NCI-H2227 (cell line): ENCODE measurements around the gene SERPINA1.
"Not testable (repeated sequence)": the region's sequence is repeated elsewhere in the genome, so short reads cannot be mapped to it uniquely, and the experiment has no call there.

Source experiments
- DNase-seq: peaks from one replicate; lab custom pipeline; 2025; ENCODE audit not compliant: unreplicated experiment; lab: John Stamatoyannopoulos, UW

SERPINA1 gene

DNA sequence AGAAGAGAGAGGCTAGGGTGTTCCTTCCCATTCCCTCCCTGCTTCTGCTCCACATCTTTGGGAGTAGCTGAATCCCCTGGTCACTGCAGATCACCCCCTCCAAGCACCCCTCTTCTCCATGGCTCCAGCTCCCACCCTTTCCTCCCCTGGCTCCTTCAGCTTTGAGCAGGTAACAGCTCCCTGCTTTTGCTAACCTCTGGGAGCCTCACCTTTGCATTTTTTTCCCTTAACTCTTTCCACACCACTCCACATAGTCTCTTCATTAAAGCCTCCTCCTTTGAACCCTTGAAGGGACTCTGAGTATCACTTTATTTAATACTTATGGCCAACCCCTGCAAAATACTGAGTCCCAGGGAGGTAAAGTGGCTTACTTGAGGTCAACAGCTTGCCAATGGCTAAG lies 39.6 kb downstream of the SERPINA1 start:
- DNase-seq = no peak

DNA sequence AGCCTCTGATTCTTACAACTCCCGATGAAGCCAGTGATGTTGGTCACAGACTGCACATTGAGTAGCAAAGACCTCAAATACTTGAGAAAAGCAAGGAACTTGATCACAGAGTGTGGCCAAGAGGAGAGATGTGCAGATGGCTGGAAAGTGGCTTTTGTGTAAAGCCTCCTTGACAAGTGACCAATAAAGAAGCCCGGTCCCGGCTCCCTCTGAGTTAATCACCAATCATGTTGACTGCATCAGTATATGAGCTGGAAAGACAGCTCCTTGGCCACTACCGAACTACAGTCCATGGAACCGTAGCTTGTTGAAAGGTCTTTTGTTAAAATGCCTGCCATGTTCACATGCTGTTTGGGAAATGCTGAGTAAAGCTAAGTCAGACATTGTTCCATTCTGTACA lies 41.6 kb downstream of the SERPINA1 start:
- DNase-seq = no peak

DNA sequence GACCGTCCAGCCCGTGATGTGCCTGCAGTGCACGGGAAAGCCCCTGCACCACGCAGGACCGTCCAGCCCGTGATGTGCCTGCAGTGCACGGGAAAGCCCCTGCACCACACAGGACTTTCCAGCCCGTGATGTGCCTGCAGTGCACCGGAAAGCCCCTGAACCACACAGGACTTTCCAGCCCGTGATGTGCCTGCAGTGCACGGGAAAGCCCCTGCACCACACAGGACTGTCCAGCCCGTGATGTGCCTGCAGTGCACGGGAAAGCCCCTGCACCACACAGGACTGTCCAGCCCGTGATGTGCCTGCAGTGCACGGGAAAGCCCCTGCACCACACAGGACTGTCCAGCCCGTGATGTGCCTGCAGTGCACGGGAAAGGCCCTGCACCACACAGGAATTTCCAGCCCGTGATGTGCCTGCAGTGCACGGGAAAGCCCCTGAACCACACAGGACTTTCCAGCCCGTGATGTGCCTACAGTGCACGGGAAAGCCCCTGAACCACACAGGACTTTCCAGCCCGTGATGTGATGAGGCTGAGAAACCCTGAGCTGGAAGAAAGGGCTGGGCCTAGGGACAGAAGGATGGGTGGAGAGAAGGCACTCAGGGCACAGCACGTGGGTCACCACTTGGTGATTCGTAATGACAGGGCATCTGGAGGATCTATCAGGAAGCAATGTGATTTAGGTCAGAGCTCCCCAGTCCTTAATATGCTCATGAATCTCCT lies 42.2 kb downstream of the SERPINA1 start:
- not testable (repeated sequence) for DNase-seq

DNA sequence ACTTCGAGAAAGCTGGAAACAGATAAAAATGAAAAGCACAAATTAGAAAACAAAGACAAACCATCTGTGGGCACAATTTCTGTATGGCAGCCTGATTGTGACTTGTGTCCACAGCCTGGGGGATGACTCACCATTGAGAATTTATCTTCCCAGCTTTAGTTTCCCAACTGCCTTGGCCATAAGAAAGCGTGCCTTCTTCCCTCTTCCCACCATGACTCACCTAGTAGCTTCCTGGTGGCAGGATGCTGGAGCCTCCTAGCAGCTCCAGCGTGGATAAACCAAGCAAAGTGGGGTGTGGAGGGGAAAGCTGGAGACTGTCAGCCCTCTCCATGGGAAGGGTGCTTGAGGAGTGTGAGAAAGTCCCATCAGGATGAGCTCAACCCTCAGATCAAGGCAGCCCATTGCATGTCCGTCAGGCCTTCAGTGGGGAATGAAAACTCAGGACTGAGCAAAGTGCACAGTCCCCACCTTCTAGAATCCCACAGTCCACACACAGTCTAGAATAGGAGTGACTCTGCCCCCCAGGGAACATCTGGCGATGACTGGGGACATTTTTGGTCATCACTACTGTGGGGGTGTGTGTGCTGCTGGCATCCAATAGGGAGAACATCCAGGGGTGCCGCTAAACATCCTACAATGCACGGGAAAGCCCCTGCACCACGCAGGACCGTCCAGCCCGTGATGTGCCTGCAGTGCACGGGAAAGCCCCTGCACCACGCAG lies 42.9 kb downstream of the SERPINA1 start:
- DNase-seq = no peak

DNA sequence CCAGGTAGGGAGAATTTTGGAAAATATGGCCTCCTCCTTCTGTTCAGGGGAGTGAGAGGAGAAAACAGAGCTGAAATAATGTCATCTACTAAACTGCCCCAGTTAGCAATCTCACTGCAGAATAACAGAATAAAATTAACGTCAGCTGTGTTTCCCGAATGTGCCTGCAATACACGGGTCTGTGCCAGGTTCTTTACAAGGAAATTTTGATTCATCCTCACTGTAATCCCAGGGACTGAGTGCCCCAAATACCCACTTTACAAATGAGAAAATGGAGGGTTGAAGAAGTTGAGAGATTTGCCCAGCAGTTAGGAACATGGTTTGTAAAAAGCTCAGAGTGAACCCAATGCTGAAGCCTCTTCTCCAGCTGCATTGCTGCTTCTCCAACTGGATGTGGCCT lies 44.0 kb downstream of the SERPINA1 start:
- DNase-seq = no peak

DNA sequence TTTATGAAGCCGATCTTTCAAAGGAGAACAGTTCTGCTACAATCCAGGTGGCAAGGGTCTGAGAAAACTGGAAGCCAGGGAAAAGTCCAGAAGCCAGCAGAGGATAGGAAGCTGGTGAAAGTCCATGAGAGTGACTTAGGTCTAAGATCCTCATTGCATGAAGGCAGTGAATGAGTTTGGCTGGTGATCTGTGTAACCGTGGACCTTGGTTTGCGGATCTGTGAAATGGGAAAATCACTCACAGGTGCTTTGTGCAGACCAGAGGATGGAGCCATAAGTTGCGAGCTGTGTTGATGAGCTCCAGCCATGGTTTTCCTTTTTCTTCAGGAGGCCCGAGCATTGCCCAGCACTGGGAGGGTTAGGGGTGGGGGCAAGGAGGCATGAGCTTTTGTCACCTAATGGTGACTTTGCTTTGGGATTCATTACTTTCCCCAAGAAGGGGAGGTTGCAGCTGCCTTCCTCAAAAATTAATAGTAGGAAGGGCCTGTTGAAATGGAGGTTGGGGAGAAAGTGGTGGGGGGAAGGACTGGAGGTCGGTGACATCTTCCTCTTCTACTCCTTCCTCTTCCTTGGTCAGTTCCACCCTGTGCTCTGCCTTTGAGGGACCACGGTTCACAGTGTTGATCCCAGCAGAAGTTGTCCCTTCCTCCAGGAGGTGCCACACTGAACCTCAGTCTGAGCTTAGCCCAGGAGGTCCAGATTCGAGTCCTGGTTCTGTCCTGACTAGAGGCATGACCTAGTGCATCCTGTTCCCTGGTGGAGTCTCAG lies 45.0 kb downstream of the SERPINA1 start:
- DNase-seq = no peak

DNA sequence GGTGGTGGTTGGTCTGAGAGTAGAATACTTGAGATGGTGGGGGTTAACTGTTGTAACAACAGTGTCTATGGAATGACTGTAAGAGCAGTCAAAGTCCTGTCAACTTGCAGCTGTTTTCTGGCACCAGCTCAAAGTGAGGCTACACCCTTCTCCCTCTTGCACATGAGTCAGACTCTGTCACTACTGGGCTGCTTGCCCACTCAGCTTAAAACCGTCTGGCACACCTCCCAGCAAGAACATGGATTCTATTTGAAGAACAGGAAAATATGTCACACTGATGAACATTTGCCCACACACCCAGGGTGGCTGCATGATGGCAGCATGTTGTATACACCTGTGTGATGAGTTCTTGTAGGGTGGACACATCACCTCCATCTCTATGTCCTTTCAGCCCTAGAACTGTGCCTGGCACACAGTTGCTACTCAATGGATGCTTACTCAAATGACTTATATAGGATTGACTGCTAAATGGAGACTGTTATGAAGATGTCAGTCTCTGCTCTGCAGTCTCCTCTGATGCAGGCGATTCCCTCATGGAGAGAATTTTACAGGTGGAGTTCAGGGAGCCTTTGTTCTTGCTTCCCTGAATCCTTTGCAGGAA lies 46.0 kb downstream of the SERPINA1 start:
- DNase-seq = no peak

DNA sequence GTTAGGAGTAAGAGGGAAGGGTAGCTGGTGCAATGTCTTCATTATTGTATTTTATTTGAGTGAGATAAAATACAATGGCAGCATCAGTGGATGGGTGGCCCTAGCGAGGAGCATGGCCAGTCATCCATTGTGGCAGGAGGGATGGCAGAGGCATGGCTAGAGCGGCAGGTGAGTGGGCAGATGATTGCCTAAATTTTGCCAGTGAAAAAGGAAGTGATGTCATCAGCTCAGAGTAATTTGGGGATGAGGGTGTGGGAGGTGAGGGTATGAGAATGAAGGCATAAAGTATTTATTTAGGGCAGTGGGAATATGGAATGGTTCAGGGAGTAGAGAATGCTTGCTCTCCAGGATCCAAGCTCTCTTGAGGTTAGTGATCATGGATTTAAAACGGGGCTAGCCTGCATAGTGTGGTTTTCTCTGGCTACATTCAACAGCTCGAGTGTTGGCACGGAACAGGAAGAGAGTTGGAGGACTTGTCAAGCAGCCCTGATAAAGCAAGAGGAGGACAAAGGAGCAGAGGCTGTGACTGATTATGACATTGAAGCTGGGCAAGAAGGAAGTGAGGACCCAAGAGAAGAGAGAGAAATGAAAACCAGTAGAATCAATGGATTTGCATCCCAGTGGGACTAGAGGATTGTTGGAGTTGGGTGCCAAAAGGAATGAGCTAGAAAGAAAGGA lies 46.6 kb downstream of the SERPINA1 start:
- DNase-seq = no peak

DNA sequence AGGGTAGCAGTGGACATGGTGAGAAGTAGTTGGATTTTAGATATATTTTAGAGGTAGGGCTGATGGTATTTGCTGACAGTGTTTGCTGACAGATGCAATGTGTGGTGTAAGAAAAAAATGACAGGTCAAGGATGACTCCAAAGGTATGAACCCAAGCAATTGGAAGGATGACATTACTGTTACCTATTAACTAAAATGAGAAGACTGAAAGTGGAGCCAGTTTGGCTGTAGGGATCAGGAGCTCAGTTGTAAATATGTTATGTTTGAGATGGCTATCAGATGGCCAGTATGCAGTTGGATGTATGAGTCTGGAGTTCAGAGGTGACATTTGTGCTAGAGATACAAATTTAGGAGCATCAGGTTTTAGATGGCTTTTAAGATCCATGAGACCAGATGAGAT lies 47.9 kb downstream of the SERPINA1 start:
- no peak for DNase-seq

DNA sequence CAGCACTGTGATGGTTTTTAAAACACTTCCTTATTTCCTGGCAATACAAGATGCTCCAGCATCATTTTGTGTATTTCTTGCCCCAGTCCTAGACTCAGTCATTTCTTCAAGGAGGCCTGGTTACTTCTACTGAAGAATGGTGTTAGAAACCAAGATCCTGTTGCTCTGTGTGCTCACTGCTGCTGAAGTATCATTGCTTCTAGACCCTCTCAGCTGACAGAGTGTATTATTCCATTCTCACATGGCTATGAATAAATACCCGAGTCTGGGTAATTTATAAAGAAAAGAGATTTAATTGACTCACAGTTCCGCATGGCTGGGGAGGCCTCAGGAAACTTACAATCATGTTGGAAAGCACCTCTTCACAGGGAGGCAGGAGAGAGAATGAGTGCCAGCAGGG lies 50.4 kb downstream of the SERPINA1 start:
- DNase-seq = no peak

DNA sequence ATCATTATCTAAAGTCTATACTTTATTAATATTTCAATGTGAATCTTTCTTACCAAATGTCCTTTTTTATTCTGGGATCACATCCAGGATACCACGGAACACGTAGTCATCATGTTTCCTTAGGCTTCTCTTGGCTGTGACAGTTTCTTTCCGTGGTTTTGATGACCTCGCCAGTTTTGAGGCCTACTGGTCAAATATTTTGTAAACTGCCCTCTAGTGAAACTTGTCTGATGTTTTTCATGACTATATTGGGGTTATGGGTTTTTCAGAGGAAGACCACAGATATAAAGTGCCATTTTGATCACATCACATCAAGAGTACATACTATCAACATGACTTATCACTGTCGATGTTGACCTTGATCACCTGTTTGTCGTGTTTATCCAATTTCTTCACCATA lies 51.1 kb downstream of the SERPINA1 start:
- no peak for DNase-seq

DNA sequence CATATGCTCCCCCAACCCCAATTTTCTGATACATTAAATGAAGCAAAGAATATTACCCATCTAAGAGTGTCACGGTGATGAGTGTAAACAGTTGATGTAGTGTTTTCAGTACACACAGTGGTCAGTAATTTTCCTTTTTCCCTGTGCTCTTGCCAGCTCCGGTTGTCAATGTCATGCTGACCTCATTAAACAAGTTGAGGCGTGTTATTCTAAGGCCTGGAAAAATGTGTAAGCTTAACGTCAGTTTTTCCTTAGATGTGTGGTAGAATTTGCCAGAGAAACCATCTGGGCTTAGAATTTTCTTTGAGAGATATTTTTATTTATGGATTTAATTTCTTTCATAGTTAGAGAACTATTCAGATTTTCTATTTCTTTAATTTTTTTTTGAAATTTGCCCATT lies 53.5 kb downstream of the SERPINA1 start:
- no peak for DNase-seq

DNA sequence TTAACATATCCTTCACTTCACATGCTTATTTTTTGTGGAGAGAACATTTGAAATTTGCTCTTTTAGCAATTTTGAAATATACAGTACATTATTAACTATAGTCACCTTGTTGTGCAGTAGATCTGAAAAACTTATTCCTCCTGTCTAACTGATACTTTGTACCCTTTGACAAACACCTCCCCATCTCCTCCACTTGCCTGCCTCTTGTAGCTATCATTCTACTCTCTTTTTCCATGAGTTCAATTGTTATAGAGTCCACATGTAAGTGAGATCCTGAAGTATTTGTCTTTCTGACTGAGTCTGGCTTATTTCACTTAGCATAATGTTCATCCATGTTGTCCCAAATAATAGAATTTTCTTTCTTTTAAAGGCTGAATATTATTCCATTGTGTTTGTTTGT lies 55.8 kb downstream of the SERPINA1 start:
- DNase-seq = no peak

DNA sequence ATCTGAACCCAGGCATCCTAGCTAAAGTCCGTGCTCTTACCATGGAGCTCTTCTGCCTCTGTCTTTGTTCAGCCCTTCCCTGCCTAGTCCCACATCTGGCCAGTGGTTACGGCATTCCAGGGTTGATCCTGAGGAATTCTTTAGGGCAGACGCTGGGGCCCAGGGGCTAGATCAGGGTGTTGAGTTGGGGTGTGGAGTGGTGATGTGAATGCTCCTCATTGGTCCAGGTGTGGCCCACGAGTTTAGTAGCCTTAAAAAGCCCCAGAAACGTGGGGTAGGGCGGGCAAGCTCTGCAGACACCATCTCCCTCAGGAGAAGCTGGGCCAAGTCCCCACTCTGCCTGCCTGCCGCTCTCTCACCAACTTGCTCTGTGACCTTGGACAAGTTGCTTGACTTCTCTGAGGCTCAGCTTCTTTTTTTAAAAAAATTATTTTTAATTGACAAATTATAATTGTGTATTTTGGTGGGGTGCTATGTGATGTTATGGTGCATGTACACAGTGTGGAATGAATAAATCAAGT lies 56.3 kb downstream of the SERPINA1 start:
- no peak for DNase-seq

DNA sequence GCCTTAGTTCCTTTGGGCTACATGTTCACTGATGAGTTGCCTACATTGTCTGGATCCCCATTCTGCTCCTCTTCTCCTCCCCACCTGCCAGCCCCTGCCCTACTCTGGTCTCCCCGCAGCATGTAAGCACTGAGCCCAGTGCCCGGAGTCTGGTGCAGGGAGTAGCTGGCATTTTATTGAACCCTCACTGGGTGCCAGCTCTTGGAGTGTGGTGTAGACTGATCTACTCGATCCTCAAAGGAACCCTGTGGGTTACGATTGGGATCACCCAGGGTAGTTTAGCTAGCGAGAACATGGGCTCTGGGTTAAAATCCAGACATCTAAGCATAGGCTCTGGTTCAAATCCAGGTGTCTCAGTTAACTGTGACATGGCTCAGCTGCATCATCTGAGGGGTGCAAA lies 56.9 kb downstream of the SERPINA1 start:
- DNase-seq = no peak

DNA sequence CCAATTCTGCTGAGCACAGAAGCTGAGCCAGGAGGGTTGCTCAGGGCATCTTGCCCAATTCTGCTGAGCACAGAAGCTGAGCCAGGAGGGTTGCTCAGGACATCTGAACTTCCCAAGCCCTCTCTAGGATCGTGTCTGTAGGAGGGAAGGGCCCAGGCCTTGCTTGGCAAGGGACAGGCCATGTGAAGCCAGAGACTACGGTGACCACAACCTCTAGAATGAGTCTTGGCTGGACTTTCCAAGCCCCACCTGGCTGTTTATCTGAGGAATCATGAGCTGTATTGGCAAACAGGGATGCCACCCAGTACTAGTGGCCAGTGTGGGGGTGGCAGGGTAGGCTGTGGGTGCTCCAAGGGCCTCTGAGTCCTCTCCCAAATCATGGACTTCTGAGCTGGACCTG lies 57.5 kb downstream of the SERPINA1 start:
- DNase-seq = no peak

DNA sequence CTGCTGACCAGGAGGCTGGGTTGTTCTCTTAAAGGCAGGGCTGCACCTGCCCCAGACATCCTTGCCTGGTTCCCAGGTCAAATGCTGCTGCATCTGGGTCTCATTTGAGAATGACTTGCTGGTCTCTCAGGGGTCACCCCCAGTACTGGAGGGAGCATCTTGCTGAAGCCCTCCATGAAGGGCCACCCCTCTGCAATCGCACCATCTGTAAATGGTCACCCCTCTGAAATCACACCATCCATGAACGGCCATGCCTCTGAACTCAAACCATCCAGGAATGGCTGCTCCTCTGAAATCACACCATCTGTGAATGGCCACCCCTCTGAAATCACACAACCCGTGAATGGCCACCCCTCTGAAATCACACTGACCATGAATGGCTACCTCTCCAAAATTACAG lies 58.0 kb downstream of the SERPINA1 start:
- no peak for DNase-seq

DNA sequence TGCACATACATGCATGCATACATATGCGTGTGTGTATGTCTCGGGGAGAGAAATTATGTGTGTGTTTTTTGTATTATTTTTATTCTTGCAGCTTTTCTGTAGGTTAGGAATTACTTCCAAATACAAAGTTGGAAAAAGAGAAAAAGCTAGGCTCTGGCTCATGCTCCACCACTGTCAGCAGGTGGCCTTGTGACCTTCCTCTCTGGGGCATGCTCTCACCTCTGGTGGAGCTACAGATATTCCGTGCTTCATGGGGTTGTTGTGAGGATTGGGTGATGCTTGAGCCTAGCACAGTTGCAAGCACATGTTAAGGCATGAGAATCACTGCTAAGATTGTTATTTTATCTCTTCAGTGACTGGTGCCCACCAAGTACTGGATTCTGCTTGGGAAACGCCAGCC lies 58.5 kb downstream of the SERPINA1 start:
- no peak for DNase-seq

DNA sequence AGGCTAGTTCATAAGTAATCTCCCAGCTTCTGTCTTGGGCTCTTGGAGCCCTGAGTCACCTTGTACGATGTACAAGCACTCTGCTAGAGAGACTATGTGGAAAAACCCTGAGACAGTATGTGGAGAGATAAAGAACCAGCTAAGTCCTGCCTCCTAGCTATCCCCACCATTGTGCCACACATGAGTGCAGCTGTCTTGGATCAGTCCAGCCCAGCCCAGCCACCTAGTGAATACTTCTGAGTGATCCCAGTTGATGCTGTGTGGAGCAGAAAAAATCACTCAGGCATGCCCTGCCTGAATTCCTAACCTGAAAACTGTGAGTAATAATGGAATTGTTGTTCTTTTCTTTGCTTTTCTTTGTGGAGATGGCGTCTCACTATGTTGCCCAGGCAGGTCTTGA lies 60.2 kb downstream of the SERPINA1 start:
- DNase-seq = no peak
